ENCODE measurements around the gene LIMK2.
"Not testable (repeated sequence)": the region's sequence is repeated elsewhere in the genome, so short reads cannot be mapped to it uniquely, and the experiment has no call there.

LIMK2 gene

DNA sequence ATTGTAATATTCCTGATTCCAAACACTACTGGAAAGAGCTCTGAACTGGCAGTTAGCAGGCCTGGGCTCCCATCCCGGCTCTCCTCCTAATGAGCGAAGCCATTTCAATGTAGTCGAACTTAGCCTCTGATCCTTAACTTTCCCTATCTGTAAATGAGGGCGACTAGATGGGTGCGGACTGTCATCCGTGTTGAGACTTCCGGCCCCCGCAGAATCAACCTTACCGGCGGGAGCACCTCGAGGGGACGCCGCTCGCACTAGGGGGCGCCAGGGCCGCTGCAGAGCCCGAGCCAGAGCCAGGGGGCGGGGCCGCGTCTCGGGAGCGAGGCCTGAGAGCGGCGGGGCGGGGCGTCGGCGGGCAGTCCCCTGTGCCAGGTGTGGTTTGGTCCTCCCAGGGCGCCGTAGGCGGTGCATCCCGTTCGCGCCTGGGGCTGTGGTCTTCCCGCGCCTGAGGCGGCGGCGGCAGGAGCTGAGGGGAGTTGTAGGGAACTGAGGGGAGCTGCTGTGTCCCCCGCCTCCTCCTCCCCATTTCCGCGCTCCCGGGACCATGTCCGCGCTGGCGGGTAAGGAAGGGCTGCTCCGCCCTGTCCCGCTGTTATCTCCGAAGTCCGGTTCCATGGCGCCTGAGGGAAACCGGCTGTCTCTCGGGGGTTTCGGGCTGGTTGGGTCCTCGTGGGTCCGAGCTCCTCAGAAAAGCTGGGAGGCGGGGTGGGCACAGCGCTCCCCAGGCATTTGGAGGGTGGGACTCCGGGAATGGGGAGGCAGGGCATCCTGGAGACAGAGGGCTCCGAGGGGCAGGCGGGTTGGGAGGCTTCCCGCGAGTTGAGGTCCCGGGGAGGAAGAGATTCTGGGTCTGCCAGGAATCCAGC is at the start of gene LIMK2:
LIMK2 (plus strand) TSS at position 437 of the 869 bp plus-strand sequence; CDS start at position 548, 111 bp downstream.
- DNase-seq, result peak; percentile 61

DNA sequence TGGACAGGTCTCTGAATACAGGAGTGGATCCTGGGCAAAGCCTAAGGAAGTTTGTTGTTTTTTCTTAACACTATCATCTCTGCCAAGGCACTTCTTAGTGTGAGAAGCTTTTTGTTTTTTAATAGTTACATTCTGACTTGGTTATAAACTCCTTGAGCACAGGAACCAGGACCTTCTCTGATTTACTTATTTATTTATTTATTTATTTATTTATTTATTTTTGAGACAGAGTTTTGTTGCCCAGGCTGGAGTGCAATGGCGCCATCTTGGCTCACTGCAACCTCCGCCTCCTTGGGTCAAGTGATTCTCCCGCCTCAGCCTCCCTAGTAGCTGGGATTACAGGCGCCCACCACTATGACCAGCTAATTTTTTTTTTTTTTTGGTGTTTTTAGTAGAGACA is 41.1 kb upstream of the LIMK2 start:
- no peak for DNase-seq

DNA sequence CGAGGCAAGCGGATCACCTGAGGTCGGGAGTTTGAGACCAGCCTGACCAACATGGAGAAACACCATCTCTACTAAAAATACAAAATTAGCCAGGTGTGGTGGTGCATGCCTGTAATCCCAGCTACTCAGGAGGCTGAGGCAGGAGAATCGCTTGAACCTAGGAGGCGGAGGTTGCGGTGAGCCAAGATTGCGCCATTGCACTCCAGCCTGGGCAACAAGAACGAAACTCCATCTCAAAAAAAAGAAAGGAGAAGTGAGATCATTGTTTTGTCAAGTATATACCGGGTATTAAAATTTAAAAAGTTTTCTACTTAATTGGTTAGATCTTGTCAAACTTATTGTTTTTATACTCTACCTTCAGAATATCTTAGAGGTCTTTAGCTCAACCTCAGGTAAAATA is 40.4 kb upstream of the LIMK2 start:
- DNase-seq, result not testable (repeated sequence)

DNA sequence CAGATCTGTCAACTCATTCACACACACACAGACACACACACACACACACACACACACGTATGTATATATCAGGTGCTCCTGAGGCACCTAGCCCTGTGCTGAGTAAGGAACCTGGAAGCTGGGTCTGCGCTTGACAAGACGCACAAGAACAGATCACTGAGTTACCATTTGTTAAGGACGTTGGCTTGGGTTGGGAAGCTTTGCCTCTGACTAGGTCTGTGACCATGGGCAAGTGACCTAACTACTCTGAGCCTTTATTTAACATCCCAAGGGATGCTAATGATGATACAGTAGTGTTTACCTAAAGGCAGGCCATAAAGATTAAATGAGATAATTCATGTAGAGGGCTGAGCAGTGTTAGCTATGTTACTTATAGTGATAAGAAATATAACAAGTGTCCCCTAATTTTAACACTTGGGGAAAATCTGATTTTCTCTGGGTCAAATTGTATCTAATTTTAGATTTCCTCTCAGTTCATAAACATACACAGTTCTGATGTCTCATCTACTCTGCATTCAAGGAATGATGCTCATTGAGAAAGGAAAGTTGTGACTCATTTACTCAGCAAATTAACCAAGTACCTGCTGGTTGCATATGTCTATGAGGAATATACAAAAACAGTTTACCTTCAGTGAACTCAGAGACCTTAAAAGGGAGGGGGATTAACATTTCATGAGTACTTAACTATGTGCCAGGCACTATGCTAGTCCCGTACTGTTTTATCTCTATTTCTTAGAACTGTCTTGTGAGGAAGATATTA is 38.5 kb upstream of the LIMK2 start:
- DNase-seq, result no peak

DNA sequence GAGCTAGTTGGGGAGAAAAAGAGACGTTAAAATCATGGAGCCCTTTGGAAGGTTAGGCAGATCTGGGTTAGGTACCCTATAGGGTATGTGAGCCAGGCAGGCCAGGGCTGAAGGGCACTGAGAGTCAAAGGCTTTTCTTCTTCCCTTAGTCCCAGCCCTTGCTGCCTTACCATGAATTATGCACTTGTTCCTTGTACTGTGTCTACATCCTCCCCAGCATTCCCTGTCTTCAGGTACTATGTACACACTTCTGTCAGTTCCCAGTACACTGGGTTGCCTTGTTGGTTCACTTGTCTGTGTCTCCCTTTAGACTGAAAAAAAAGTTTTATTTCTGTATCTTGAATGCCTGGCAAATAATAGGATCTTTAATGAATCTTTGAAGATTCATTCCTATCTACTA is 35.2 kb upstream of the LIMK2 start:
- DNase-seq, result no peak

DNA sequence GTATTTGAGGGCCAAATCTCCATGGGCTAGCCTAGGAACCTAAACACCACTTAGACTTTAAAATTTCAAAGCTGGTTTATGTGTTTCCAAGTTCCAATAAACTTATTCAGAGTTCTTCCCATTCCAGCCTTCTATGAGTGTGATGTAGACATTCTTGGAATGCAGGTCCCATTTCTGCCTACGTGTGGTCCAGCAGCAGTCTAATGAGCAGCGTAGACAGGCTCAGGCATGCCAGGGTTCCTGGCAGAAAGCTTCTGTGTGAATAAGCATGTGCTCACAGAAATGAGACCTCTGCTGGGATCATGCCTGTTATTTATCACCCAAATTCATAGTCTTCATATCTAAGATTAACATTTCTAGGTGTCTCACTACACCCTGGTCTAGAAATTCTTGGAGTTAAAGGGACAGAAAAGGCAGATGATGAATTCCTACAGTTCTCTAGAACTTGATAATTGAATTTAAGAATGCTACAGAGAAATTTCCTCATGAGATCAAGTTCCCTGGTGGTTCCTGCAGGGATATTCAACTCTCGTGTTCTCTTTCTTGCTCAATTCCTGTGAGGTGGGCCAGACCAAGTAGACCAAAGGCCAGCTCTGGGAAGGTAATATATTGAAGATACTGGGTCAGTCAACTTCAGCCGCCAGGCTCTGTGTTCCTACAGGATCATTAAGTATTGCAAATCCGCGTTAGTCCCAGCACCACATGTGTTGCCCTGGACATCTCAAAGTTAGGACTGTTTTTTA is 34.5 kb upstream of the LIMK2 start:
- no peak for DNase-seq

DNA sequence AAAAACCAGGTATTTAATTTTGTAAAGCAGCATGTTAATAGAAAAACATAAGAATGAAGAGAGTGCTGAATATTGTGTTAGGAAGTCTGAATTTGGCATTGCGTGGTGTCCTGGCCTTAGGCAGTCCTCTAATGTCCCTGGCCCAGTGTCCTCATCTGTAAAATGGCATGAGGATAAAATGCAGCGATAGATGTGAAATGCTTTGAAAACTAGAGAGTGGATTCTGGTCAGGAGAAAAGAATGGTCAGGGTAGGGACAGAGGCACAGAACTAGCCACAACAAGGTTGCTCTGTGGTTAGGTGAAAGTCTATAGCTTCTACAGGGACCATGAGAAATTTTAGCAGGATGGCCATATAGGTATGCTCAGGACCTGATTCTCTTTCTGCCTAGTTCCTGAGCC is 33.2 kb upstream of the LIMK2 start:
- DNase-seq, result no peak

DNA sequence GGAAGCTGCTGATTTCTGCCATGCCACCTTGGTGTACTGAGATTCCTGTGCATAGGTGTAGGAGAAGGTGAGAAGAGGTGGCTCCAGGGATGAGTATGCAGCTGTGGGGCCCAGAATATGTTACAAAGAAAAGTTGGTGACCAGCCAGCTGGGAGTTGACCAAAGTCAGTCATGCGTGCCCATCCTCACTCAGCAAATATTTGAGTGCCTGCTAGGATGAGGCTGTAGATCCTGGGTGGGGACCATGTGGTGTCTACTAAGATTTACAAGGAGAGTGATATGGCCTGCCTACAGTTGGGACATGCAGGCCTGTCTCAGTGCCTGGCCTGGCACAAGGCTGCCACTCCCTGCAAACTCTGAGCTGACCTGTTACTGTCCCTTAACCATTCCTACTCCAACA is 32.8 kb upstream of the LIMK2 start:
- no peak for DNase-seq

DNA sequence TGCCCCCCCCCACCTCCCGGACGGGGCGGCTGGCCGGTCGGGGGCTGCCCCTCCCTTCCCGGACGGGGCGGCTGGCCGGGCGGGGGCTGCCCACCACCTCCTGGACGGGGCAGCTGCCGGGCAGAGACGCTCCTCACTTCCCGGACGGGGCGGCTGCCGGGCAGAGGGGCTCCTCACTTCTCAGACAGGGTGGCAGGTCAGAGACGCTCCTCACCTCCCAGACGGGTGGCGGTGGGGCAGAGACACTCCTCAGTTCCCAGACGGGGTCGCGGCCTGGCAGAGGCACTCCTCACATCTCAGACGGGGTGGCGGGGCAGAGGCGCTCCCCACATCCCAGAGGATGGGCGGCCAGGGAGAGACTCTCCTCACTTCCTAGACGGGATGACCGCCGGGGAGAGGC is 28.1 kb upstream of the LIMK2 start:
- DNase-seq, result no peak

DNA sequence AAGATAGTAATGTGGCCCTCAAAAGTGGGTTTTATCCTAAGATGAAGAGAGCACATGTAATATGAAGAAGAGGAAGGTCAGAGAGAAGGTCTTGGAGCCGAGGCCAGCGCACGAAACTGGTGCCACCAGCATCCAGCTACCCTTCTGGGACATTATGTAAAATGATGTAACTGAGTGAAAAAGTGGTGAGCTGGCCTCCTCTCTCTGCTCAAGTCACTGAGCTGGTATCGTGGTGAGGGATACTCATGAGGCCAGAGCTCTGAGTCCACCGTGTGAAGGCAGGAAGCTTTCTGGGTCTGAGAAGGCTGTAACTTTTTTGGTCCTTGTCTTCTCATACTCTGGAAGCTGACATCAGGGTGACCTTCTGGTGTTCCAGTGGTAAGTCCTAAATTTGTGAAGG is 27.0 kb upstream of the LIMK2 start:
- no peak for DNase-seq

DNA sequence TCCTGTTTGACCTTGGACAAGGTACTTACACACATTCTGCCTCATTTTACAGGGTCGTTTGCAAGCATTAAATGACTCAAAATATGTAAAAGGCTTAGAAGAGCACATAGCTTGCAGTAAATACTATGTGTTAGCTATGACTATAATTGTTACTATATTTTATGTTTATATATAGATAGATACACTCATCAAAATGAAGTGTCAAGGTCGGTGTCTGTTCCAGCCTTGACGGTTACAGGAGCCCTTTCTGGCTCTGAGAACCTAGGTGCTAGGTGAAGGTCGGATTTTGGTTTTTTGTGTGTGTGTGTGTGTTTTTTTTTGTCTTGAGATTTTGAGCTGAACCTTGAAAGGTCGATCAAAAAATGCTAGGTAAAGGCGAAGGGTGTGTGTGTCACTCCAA is 24.5 kb upstream of the LIMK2 start:
- no peak for DNase-seq

DNA sequence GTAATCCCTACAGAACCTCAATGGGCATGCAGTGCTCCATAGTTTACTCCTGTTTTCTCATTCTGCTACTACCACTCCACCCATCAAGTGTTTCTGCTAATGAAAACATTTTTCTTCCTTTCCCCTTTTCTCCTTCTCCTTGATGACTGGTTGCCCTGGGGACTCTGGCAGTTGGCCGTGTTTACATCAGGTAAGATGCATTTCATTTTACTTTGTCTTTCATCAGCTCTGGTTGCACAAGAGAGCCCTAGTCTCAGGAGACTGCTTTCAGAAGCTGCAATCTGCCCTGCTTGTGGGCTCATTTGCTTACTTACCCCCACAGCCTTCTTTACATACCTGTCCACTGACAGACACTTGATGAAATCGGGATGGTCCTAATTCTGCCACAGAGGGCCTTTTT is 19.6 kb upstream of the LIMK2 start:
- peak; percentile 44 for DNase-seq

DNA sequence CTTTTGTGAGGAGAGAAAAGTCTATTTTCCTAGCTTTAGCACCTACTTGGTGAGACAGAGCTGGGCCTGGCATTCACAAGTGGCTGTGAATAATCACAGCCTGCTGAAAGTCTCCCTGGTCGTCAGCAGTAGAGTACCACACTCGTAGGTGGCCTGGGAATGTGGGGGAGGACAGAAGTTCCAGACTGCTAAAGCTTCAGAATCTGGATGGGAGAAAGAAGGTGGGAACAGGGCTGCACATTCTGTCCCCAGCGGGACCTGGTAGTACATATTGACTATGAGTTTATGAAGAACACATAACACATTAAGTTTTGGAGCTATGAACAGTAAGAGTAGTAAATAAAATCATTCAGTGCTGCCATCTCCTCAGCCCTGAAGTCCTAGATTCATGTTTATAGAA is 19.0 kb upstream of the LIMK2 start:
- DNase-seq, result no peak

DNA sequence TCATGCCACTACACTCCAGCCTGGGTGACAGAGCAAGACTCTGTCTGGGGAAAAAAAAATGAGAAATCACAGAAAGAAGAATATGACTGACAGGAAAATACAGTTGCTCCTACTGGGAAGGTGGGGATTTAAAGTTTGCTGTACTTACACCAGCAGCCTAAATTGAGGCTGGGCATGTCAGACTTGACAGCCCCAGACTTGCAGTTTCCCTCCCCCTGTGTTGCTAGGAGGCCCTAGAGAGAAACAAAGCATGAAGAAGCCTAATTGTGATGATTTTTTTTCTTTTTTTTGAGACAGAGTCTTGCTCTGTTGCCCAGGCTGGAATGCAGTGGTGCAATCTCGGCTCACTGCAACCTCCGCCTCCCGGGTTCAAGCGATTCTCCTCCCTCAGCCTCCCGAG is 17.4 kb upstream of the LIMK2 start:
- DNase-seq, result not testable (repeated sequence)

DNA sequence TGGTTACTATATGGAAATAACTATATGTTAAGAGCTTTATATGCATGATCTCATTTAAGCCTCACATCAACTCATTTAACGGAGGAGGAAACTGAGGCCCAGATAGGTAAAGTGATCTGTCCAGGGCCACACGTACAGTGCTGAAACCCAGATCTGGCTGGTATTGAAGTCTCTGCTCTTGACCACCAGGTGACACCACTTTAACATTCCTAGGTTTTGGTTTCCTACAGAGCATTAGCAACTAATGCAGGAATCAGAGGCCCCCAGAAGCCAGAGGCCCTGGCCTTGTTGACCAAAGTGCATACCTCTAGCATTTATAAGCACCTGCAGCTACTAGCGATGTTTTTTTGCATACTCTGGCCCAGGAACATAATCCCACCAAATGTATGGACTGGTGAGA is 12.9 kb upstream of the LIMK2 start:
- DNase-seq, result no peak

DNA sequence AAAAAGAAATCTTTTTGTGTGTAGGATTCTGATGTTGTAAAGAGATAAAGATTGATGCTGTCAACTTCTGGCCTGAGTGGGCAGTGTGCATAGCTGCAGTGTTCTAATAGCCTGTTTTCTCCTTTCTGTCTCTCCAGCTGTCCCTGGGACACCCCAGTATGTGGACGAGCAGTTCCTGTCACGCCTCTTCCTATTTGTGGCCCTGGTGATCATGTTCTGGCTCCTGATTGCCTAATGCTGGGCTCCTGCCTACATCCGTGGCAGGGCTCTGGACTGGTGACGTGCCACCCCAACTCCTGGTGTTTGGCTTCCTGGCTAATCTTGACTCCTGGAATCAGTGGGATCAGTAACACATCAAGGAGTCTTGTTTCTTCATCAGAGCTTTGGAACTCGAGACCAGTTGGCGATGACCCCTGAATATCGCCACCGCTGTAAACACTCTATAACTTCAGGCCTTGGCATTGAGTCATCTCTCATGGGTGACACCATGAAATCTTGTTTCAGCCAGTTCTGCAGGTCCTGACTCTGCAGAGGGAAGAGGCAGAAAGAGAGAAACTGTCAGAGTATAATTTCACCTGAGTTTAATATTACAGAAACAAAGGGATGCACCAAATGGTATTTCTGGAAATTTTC is 7.6 kb upstream of the LIMK2 start:
- not testable (repeated sequence) for DNase-seq

DNA sequence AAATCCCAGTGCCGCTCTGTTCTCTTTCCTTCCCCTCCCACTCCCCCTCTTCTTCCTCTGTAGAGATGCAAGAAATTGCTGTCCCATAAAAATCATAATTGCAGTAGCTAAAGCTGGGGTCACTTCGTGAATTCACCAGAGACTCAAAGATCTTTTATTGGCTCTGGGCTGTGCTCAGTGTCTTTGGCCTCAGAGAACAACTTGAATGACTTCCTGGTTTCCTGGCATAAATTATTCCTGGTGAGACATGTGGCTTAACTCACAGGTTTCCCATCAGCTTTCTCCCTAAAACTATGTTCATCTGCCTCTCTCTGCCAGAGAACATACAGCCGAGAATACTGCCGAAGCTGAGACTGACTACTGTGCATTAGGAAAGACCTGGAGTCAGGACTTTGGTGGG is 7.0 kb upstream of the LIMK2 start:
- DNase-seq, result not testable (repeated sequence)

DNA sequence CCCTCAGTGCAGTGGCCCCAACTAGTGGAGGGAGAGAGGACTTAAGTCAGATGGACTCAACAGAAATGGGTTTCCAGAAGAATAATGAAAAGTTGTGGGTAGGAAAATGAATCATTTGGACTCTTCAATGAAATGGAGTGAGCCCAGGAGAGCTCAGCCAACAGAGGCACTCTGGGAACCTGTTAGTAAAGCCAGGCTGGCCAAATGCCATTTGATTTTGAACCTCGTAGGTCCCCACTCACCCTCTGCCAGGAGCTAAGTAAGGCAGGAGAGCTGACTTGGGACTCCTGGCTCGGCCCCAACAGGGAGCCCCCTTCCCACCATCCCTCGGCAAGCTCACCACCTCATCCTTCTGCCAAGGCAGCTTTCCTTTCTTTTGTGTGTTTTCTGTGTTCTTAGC is 5.6 kb upstream of the LIMK2 start:
- not testable (repeated sequence) for DNase-seq

DNA sequence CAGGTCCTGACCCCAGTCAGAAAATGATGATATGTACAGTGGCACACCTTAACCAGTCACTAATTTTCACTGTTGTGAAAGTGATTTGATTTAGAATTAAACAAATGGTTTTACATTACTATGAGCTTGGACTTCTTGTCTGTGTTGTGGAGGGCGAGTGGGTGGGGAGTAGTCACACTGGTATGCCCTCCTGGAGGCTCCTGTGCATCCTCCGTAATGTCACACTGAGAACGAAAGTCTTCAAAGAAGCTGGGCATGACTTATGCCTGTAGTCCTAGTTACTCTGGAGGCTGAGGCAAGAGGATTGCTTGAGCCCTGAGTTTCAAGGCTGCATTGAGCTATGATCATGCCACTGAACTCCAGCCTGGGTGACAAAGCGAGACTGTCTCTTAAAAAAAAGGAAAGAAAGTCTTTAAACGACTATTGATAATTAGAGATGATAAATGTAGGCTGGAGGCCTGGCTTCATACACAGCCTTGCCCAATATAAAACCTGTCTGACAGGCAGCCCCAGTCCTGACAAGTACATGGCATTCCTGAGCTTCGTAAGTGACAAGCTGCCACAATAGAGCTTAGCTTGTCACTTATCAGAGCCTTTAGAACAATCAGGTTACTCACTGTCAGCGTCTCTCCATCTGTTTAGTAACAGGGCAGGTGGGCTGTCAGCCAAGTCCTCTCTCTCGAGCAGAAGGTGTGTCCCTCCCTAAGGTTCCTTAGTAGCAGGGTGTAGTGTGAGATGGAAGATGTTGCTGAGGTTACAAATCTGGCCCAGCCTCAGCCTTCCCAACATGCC is 5.0 kb upstream of the LIMK2 start:
- DNase-seq, result no peak

DNA sequence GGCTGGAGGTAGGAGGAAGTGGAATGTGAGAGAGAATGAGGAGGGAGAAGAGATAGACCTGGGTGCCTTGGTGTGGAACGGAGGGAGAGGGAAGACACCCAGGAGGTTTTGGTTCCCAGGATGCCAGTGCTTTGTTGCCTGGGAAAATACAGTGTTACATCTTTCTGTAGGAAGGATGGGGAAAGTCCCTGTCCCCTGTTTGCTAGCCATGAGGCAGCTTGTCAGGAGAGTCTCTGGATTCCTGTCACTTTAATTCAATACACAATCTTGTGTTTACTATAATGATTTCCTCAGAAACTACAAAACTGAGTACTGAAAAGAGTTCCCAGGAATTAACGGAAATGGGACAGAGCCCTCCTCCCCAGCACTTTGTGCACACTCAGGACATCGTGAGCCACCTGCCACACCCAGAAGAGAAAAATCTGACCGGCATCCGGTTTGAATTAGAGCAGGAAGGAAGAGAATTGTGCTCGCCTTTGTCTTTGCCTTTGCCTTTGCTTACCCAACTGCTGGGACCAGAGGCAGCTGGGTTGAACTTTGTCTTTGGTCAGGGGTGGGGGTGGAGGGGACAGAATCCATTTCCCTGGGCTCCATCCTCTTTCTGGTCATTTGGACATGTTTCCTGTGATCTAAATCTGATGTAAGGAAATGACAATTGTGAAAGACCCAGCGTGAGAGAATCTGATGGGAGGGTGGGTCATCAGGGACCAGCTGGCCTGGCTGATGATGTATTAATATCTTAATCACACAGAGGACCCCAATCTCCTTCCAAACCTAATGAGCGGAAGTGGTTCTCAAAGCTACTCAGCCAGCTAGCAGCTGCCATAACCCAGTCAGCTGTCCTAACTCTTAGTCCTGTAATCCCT is 1.3 kb upstream of the LIMK2 start:
- DNase-seq, result no peak

DNA sequence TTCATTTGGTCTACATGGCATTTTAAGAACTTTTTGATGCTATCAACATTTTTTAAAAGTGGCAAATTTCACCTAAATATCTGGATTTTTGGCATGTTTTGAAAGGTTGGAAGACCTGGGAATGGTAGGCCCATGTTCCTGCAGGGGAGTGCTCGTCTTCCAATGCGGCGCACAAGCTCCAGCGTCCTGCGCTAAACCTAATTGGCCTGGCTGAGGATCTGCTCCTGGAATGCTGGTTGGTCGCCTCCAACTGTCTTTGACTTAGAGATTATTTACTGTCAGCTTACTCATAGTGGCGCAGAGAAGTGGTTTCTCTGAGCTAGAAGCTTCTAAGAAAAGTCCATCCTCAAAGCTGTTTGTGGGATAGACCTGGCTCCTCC is 626 bp upstream of the LIMK2 start:
- no peak for DNase-seq
